ENCODE measurements around the gene DPP7. TPM values are rescaled to one million over a fixed set of nuclear protein-coding genes. Genes with fewer than 3 reads are reported as not detected.

Gene DPP7
- polyA plus RNA-seq, 3 donors: 24.0 to 29.6 (median 27.7) TPM

- no peak for DNase-seq
Observed at GRCh38 chr9:137095664-137096517, 18.6 kb downstream of the DPP7 start.

DNA sequence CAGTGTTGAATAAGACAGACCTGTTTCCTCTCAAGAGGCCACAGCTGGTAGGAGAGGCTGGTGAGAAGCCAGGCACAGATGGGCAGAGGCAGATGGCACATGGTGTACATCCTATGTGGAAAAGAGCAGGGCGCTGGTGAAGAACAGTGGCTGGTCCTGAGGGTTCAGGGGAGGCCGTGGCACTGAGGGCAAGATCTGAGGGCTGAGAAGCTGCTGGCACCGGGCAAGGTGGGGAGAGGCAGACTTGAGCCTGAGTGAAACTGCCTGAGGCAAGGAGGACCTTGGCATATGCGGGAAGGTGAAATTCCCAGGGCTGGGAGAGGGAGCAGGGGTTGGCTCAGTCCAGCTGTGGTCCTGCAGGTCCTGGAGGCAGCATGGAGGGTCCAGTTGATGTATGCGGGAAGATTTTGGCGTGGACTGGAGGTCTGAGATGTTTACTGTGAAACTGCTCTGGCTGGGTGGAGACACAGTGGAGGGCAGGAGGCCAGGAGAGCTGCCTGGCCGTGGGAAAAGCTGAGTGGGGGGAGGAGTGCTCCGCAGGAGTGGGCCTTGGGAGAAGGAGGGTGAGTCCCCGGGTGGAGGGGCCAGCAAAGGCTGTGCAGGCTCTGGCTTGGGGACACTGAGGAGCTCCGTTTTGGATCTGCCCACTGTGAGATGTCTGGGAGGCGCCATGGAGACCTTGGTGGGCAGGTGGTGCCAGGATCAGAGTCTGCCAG, 25.1 kb downstream of the DPP7 start:
- no peak for DNase-seq

- no peak for DNase-seq
Observed at GRCh38 chr9:137088121-137088520, 26.4 kb downstream of the DPP7 start.

GRCh38 chr9:137087409-137087925, 27.1 kb downstream of the DPP7 start:
- DNase-seq: no peak

DNA sequence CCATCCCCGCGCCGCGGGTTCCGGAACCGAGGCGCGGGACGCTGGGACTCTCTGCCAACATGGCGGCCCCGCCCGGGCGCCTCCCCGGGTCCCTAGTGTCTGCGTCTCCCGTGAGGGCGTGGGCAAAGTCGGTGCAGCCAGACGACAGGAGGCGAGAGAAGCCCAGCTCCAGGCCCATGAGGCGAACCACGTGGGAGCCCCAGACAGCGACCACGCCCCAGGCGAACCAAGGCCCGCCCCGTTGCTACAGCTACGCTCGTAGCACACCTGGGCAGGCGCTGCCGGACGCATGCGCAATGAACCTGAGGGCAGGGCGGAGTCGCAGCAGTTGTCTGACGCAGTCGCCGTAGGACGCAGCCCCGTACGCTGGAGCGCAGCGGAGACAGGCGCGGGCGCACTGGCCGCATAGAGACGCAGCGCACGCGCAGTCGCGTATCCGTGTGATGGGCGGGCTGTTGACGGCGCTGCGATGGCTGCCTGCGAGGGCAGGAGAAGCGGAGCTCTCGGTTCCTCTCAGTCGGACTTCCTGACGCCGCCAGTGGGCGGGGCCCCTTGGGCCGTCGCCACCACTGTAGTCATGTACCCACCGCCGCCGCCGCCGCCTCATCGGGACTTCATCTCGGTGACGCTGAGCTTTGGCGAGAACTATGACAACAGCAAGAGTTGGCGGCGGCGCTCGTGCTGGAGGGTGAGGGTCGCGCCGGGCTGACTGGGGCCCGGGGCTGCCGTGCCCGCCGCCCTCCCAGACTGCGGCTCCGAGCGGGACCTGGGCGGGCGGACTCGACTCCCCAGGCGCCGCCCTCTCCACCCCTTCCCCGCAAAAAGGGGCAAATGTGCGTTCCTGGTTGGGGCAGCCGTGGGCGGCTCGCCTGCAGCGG, 27.8 kb downstream of the DPP7 start, which contains the start of gene MAN1B1:
Gene MAN1B1, plus strand, starts transcription at position 455 of the 878 bp plus-strand sequence. Its CDS starts 15 bp downstream, at position 470.
- DNase-seq: peak; percentile 97

DNA sequence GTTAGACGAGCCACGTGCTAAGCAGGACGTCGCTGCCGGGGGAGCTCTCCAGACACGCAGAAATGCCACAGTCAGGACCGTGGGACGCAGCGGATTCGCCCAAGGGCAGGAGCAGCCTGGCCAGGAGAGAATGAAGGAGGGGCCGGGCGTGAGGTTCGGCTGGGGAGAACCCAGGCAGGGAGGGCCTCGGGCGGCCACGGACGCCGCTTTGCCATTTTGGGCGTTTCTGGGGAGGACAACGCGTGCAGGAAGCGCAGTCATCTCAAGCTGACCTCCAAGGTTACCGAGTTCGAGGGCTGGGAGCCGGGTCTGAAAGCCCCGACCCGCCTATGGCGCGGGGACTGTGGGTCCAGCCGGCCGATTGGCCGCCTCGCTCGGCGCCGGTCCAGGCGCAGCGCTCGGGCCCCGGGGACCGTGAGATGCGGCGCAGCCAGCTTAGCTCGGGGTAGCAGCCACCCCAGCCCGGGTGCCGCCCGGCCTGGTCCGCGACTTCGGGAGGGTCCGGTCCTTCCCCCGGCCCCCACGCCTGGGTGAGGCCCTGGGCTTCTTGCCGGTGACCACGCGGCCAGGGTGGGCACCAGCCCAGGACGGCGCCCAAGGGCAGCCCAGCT, 28.5 kb downstream of the DPP7 start:
- DNase-seq: no peak

DNA sequence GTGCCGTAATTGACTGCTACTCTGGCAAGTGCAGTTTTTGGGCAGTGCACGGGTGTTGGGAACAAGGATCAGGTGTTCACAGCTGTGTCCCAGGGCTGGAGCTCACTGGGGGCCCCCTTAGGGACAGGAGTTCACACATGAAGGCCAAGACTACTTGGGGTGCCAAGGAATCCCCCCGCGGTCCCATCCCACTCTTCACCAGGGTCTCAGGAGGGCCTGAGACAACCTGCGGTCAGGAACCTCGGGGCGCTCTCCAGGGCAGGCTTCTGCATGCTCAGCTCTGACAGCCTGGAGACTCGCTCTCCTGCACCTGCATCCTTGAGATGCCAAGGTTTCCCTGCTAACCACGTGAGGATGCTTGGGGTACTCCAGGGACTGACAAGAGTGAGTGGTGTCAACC, 30.0 kb downstream of the DPP7 start:
- no peak for DNase-seq

DNA sequence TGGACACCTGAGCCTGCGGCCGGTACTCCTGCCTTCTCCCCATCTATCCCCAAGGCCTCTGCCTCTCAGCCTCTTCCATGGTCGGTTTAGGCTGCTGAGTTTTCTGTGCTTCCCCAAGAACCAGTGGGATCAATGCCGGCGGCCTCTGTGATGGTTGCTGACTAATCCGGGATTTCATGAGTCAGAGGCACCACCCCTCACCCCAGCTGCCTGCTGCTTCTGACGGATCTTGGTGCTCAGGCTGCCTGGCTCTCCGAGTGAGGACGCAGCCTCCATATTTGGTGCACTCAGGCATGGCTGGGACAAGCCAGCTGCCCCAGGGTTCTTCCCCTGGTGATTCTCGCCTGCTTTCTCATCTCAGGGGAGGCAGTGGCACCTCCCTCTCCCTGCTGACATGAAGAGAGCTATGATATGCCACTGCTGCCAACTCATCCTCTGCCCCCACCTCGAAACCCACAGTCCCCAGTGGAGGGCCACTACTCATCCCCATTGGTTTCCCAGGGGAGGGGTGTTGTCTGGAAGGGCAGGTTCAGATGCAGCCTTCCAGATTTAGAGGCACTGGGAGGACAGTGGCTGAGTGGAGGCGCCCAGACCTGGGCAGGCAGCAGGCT, 31.0 kb downstream of the DPP7 start:
- DNase-seq: no peak

GRCh38 chr9:137082925-137083290, 31.6 kb downstream of the DPP7 start:
- no peak for DNase-seq

GRCh38 chr9:137082222-137082924, 32.2 kb downstream of the DPP7 start:
- DNase-seq: no peak

GRCh38 chr9:137080260-137081122, 34.0 kb downstream of the DPP7 start:
- no peak for DNase-seq

GRCh38 chr9:137079401-137079787, 35.1 kb downstream of the DPP7 start:
- no peak for DNase-seq

DNA sequence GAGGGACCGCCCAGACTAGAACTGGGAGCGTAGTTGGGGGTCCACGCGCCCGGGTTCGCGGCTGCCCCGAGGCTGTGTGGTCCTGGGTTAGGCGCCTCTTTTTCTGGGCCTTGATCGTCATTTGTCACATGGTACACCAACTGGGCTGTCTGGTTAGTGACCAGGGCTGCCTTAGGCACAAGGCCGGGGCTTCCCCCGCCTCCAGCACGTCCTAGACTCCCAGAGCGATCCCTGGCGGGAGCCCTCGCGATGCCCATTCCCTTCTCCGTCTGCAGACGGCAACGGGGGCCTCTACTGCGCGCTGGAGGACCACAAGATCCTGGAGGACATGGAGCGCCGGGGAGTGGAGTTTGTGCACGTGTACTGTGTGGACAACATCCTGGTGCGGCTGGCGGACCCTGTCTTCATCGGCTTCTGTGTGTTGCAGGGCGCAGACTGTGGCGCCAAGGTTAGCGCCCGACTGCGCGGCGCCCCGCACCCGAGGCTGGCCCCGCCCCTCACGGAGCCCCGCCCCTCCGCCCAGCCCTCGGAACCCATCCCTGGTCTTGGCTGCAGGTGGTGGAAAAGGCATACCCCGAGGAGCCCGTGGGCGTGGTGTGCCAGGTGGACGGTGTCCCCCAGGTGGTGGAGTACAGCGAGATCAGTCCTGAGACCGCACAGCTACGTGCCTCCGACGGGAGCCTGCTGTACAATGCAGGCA, 35.7 kb downstream of the DPP7 start:
- no peak for DNase-seq

GRCh38 chr9:137077758-137078693, 36.5 kb downstream of the DPP7 start:
- no peak for DNase-seq

GRCh38 chr9:137077010-137077747, 37.4 kb downstream of the DPP7 start, which contains the start of gene UAP1L1:
TSS of gene UAP1L1 (plus strand) at chr9:137077517. CDS start at chr9:137077533, 16 bp downstream.
- no peak for DNase-seq

DNA sequence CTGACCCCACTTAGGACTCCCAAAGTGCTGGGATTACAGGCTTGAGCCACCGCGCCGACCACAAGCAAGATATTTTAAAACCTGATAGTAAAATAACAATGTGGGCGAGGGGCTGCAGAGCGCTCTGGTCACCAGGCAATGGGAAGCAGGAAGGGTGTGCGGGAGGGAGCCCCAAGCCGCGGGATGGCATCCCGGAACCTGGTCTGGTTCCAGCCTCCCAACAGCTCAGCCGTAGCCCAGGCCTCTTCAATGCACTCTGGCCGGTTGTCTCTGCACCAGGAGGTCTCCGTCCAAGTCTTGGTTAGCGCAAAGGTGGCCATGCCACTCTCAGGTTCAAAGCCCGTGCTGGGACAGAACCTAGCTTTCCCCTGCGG, 37.9 kb downstream of the DPP7 start:
- DNase-seq: no peak
